T-helper 9 cell (primary cell): ENCODE data around the gene STX1B.

ENCODE experiments used
- DNase-seq: peaks from one replicate; pipeline ENCODE4 v3.0.0-alpha.2; 2020

STX1B gene

DNA sequence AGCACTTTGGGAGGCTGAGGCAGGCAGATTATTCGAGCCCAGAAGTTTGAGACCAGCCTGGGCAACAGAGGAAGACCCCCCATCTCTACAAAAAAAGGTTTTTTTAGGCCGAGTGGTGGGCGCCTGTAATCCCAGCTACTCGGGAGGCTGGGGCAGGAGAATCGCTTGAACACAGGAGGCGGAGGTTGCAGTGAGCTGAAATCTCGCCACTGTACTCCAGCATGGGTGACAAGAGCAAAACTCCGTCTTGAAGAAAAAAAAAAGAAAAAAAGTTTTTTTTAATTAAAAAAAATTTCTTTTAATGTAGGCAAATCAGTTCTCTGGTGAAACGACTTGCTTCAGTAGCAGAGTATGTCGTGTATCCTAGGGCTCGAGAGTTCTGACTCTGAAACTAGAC is 14.5 kb downstream of the STX1B start:
- no peak for DNase-seq

DNA sequence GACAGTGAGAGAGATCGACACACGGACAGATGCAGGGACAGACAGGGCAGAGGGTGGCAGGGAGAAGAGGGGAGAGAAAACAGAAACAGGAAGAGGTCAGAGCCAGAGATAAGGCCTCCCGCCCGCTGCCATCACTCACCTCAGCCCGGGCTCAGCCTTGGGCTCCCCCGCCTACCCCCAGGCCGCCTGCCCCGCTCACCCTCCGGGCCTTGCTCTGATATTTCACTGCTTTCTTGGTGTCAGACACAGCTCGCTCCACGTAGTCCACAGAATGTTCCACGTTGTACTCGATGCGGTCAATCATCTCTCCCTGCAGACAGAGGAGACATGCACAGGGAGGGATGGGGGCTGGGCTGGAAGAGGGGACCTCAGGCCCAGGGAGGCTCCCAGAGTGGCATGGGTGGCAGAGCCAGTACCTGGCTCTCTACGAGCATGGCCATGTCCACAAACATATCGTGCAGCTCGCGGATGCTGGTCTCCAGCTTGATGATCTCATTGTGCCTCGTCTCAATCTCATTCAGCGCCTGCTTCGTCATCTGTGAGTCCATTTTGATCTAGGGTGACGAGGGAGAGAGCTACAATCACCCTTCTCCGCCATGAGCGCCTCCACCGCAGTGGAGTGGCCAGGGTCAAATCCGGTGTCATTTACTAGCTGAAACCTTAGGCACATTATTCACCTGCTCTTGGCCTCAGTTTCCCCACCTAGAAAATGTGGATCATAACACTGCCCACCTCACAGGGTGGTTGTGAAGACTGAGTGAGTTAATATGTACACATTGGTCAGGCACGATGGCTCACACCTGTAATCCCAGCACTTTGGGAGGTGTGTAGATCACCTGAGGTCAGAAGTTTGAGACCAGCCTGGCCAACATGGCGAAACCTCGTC is 17.3 kb downstream of the STX1B start:
- DNase-seq: no peak

DNA sequence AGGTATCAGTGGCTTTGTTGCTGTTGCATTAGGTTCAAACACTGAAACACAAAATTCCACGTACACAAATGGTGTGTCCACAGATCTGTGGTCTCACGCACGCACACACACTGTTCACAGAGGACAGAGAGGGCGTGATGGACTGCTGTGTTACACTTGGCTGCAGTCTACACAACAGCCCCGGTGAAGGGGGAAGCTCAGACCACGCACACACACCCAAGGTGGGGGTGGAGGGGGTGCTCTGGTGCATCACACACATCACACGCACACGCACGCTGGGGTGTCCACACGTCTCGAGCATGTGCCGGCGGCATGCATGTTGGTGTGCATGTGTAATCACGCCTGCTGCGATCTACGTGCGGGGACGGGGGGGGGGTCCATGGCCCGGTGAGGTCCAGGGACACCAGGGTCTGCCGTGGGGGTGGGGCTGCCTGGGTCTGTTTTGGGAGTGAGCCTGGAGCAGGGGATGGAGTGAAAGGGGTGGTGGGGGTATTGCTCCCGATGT is 18.1 kb downstream of the STX1B start:
- no peak for DNase-seq

DNA sequence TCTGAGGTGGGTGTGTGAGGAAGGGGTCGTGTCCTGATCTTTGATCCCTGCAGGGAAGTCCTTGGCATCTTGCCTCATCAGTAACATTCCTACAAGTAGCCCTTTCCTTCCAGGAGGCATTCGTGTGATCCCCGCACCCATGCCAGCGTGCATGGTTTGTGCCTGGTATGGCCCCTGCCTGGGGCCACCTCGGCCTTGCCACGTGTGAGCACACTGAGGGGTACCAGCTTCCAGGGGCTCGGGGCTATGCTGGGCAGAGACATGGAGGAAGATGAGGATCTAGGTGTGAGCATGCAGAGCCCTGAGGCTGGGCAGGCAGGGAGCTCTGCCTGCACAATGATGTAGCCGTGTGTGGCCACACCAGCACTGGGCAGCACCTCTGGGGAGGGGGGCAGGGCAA is 19.4 kb downstream of the STX1B start:
- DNase-seq: no peak

DNA sequence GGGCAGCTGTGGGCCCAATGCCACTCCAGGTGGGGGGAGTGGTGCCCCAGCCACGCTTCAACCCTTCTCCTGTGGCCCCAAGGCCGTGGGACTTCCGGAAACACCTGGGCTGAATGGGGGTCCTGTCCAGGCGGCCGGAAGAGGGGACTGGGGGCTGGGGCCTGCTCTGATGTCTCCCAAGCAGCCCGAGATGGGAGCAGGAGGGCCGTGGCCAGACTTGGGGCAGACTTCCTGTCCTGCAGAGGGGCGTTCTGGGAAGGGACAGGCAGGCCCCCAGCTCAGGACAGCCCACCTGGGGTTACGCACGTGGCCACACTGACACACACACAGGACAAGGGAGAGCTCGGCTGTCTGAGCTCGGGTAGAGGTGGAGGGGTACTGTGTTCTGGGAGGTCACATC is 20.3 kb downstream of the STX1B start:
- no peak for DNase-seq

DNA sequence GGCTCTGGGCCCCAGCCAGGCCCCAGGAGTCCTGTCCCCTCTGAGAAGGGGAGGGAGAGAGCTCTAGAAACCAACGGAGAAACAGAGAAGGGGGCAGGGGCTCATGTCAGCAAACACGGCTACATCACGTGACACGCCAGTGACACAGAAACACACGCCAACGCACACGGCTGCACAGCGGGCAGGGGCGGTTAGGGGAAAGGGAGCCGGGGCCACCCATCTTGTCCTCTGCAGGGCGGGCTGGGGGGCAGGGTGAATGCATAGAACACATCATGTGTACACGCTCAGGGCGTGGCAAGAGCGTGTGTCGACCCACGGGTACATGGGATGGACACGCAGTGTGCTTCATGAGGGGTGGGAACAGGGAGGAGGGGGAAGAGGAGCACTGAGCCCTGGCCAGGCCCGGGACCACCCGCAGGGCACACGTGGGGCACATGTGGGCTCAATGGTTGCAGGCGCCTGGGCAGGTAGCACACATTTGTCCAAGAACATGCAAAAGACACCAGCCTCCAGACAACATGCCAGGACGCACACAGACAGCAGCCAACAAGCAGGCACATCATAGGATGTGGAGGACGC is 20.9 kb downstream of the STX1B start:
- no peak for DNase-seq

DNA sequence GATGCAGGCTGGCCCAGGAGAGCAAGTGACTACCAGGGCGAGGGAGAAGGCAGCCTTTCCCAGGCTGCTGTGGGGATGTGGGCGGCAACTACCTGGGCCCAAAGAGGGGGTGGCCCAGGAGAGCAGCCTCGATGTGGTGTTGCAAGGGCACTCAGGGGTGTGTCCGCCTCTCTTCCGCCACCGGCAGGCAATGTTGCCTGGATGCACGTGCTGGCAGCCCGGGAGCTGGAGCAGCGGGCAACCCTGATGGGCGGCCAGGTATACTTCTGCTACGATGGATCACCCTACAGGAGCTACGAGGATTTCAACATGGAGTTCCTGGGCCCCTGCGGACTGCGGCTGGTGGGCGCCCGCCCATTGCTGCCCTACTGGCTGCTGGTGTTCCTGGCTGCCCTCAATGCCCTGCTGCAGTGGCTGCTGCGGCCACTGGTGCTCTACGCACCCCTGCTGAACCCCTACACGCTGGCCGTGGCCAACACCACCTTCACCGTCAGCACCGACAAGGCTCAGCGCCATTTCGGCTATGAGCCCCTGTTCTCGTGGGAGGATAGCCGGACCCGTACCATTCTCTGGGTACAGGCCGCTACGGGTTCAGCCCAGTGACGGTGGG is 22.8 kb downstream of the STX1B start:
- no peak for DNase-seq

DNA sequence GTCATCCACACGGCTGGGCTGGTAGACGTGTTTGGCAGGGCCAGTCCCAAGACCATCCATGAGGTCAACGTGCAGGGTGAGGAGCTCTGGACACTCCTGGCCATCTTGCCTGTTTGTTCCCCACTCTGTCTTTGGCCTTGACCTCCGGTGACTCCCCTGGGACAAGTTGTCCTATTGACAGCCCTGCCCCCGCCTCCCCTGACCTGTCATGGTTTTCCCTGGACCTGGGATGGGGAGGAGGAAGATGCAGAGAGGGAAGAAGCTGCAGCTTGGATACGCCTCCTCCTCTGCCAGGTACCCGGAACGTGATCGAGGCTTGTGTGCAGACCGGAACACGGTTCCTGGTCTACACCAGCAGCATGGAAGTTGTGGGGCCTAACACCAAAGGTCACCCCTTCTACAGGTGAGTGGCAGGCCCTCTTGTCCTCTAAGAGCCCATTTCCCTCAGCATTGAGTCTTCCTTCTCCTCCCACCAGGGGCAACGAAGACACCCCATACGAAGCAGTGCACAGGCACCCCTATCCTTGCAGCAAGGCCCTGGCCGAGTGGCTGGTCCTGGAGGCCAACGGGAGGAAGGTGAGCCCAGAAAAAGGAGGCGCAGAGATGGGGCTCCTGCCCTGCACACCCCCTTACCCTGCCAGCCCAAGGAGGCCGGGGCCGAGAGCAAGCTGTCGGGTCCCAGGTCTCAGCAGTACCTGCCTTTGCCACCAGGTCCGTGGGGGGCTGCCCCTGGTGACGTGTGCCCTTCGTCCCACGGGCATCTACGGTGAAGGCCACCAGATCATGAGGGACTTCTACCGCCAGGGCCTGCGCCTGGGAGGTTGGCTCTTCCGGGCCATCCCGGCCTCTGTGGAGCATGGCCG is 24.1 kb downstream of the STX1B start:
- DNase-seq: no peak

DNA sequence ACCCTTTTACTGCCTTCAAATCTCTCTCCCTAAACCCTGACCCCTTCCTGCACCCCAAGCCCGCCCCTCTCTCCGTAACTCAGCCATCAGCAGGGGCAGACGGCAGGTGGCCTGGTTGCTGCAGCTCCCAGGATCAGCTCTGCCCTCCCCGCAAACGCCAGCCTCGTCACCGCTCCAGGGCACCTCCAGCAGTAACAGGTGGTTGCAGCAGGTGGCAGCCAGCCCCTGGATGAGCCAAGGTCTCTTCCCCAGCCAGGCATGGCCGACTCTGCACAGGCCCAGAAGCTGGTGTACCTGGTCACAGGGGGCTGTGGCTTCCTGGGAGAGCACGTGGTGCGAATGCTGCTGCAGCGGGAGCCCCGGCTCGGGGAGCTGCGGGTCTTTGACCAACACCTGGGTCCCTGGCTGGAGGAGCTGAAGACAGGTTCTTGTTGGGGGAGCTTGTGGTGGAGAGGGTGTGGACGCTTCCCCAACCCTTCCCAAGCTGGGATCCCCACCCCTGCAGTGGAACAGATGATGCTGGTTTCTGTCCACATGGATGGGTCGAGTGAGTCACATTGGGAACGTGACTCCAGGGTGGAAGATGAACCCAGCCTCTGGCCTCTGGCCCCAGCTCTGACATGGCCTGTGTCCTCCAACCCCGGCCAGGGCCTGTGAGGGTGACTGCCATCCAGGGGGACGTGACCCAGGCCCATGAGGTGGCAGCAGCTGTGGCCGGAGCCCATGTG is 24.9 kb downstream of the STX1B start:
- DNase-seq: no peak

DNA sequence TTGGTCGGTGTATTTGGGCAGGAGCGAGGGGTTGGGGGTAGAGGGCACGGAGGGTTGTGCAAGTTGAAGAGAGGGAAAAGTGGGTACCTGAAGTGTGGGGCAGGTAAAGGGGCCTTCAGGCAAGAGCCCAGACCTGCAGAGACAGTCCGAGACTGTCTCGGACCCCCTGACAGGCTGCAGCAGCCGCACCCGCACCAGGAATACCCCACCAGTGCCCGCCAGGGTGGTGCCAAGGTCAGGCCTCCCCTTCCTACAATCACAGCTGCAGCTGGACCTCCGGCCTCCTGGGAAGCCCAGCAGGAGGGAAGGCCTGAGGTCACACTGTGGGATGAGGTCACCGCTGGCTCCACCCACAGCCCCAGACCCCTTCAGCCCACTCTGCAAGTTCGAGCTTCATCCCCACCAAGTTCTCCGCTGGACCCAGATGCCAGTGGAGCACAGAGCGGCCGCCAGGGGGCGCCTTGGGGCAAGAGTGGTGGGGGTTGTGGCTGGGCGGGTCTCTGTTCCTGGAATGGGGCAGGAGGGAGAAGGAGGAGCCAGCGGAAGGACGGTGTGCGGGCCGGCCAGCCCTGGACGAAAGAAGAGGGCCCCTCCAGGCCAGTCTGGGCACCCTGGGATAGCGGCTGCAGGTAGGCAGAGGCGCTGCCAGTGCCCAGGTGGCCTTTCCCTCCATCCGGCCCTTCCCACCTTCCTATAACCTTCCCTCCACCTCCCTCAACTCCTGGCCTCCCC is 25.6 kb downstream of the STX1B start, which contains the start of gene HSD3B7:
Gene HSD3B7 (plus strand): TSS at position 539 of the 732 bp plus-strand sequence. CDS start 452 bp downstream, outside the sequence.
- DNase-seq: peak; percentile 84

DNA sequence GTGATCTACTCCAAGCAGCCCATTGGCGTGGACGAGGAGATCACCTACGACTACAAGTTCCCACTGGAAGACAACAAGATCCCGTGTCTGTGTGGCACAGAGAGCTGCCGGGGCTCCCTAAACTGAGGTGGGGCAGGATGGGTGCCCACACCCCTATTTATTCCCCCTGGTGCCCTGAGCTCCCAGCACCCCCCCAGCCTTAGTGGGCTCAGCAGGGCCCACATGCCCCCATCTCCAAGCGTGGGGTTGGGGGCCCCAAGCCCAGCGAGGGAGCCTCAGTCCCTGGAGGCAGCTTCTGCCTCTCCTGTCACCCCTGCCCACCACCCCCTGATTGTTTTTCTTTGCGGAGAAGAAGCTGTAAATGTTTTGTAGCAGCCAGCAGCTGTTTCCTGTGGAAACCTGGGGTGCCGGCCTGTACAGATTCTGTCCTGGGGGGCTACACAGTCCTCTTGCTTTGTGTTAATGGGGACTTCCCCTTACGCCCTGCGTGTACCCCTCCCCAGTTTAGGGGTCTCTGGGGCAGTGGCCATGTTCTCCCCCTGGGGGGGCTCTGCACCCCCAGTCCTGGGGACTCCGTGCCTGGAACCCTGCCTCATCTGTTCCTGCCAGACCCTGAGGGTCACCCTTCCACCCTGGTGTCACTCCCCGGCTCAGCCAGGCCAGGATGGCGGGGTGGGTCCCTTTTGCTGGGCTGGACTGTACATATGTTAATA is 26.4 kb downstream of the STX1B start:
- DNase-seq: no peak

DNA sequence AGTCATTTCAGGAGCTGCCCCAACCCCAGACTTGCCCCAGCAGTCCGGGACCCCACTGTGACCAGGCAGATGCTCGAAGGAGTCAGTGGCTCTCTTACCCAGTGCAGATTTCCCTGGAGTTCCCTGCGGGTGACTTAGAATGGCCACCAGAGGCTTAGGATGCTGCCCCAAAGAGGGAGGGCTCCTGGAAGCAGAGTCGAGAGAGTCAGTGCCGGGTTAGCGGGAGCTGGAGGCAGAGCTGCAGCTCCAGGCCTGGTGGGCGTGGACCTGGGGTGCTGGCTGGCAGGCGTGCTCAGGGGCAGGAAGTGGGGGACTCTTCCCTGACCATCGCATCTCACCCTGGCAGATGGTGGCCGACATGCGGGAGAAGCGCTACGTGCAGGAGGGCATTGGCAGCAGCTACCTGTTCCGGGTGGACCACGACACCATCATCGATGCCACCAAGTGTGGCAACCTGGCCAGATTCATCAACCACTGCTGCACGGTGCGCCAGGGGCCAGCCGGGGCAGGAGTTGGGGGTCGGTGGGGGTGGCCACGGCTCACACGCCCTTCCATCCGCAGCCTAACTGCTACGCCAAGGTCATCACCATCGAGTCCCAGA is 27.0 kb downstream of the STX1B start:
- DNase-seq: no peak

DNA sequence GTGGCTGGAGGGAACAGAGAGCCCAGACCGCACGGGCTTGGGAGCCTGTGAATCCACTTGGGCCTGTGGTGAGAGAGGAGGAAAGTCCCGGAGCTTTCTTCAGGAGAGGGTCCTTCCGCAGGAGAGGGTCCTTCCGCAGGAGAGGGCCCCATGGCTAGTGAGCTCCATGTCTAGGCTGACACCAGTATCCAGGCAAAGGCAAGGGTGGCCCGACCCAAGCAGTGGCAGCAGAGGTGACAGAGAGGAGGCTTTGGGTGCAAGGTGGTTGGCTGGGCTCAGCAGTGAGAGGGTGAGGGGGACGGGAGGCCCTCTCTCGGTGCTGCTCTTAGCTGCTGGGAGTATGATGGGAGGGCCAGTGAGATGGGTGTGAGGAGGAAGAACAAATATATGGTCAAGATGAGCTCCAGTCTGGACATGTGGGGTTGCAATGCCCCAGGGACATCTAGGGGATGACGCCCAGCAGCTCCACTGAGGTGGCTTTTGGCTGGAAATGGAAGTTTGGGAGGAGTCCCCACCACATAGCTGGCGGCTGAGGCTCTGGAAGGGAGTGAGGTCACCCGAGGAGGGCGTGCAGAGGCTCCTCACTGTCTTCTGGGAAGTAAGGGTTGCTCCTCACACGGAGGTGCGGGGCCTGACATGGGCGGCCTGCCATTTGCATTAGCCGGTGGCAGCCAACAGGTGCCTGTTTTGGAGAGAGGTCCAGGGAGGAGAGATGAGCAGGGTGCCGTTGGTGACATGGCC is 27.7 kb downstream of the STX1B start:
- DNase-seq: no peak

DNA sequence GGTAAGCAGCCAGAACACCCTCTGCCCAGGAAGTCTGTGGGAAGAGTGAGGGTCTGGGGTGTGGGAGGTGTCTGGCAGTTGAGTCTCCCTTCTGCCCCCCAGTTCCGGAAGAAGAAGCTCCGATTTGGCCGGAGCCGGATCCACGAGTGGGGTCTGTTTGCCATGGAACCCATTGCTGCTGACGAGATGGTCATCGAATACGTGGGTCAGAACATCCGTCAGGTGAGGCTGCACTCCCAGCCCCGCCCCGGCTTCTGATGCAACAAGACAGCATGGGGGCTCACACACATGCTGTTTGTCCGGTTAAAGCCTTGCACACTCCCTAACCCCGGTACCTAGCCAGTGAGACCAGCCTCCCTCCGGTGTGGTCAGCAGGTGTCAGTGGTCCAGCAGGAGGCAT is 29.5 kb downstream of the STX1B start:
- no peak for DNase-seq

DNA sequence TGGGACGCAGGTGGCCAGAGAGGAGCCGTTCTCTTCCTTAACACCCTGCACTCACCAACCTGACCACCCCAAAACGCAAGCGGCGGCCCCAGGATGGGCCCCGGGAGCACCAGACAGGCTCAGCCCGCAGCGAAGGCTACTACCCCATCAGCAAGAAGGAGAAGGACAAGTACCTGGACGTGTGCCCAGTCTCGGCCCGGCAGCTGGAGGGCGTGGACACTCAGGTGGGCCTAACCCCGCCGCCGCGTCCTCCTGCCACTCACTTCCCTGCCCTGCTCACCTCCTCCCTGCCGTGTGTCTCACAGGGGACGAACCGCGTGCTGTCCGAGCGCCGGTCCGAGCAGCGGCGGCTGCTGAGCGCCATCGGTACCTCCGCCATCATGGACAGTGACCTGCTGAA is 30.0 kb downstream of the STX1B start:
- DNase-seq: no peak

DNA sequence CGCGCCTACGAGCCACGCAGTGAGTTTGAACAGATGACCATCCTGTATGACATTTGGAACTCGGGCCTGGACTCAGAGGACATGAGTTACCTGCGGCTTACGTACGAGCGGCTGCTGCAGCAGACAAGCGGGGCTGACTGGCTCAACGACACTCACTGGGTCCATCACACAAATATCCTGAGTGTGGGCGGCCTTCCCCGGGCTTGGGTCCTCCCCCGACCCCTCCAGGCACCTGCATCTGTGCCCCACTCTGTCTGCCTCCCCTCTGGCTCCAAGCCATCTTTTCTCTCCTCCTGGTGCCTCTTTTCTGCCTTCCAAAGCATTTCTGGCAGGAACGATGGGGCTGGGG is 30.4 kb downstream of the STX1B start:
- DNase-seq: no peak

DNA sequence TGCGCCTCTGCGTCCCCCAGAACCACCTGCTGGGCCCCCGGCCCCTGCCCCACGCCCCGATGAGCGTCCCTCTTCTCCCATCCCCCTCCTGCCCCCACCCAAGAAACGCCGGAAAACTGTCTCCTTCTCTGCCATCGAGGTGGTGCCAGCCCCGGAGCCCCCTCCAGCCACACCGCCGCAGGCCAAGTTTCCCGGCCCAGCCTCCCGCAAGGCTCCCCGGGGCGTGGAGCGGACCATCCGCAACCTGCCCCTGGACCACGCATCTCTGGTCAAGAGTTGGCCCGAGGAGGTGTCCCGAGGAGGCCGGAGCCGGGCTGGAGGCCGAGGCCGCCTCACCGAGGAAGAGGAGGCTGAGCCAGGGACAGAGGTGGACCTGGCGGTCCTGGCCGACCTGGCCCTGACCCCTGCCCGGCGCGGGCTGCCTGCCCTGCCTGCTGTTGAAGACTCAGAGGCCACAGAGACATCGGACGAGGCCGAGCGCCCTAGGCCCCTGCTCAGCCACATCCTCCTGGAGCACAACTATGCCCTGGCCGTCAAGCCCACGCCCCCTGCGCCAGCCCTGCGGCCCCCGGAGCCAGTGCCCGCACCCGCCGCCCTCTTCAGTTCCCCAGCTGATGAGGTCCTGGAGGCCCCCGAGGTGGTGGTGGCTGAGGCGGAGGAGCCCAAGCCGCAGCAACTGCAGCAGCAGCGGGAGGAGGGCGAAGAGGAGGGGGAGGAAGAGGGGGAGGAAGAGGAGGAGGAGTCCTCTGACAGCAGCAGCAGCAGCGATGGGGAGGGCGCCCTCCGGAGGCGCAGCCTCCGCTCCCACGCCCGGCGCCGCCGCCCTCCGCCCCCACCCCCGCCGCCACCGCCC is 31.0 kb downstream of the STX1B start:
- DNase-seq: no peak

DNA sequence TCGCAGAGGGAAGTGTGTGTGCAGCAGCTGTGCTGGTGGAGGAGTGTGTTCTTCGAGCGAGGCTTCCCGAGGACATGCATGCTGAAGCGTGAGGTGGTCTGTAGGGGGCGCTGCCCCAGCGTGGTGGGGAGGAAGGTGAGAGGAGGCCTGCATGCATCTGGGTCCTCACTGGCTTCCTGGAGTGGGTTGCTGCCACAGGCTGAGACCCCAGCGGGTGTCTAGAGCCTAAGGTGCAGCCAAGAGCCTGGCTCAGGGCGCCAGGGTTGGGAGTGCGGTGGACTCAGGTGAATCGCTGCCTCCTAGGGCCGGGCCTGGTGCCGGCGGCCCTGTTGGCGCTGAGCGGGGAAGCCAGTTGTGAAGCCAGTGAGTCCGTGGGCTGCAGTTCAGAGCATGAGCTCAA is 32.9 kb downstream of the STX1B start:
- DNase-seq: no peak

DNA sequence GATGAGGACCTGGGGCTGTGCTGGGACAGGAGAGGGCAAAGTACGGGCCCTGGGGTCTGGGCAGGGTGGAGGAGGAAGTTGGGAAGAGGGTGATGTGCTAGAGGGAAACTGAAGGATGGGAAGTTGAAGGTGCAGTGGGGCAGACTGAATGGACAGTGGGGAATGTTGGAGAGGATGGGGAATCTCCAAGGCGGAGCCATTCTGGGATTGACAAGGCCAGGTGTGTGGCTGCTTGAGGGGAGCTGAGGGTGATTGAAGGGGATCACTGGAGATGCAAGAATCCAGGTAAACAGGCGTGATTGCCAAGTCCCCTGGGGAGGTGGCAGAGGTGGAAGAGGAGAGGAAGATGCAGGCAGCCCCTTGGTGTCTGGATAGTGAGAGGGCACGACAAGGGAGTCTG is 34.0 kb downstream of the STX1B start:
- DNase-seq: no peak
